GM20000 (cell line): ENCODE results near the gene GPHA2.

ENCODE experiments used
- DNase-seq: peaks from one replicate; pipeline ENCODE4 v3.0.0; 2012; ENCODE audit warnings: low spot score
- TF ChIP-seq, protein P1 (sequence below): IDR thresholded peaks from 2 replicates; pipeline ENCODE4 v1.5.1; 2012; ENCODE audit warnings: mild to moderate bottlenecking, control low read depth; ENCODE audit errors: extremely low read depth, missing control alignments

Gene GPHA2

DNA sequence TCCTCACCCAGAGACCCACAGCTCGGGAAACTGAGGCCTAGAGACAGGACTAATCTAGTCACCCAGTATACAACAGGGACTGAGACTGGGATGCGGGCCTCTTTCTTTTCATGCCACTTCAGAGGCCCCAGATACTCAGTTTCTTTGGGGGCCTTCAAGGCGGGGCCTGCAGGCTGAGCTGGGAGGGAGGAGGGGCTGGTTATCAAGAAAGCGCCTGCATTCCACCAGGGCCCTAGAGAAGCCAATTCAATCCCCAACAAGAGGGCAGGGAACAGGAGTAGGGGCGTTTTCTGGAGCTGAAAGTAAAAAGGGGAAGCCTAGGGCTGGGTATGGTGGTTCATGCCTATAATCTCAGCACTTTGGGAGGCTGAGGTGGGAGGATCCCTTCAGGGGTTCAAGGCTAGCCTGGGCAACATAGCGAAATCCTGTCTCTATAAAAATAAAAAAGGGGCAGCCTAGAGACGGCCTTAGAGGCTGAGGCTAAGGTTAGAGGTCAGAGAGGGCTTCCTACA, 20.3 kb downstream of the GPHA2 start:
- DNase-seq, result no peak

DNA sequence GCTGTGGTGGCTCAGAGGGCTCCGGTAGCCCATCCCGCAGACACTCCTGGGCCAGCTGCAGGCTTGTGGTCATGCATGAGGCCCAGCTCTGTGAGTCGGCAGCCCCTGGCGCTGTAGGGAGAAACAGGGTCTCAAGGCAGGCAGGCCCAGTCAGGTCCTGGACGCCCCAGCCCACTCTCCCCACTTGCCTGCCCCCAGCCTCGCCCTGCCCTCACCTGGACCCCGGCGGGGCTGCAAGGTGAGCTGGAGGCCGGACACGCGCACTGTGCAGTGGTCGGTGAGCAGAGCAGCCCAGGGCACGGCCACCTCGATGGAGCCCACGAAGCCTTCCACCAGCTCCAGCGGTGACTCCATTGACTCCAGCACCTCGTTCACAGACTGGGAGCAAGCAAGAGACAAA, 21.6 kb downstream of the GPHA2 start:
- DNase-seq, result no peak
- TF ChIP-seq, protein P1, sequence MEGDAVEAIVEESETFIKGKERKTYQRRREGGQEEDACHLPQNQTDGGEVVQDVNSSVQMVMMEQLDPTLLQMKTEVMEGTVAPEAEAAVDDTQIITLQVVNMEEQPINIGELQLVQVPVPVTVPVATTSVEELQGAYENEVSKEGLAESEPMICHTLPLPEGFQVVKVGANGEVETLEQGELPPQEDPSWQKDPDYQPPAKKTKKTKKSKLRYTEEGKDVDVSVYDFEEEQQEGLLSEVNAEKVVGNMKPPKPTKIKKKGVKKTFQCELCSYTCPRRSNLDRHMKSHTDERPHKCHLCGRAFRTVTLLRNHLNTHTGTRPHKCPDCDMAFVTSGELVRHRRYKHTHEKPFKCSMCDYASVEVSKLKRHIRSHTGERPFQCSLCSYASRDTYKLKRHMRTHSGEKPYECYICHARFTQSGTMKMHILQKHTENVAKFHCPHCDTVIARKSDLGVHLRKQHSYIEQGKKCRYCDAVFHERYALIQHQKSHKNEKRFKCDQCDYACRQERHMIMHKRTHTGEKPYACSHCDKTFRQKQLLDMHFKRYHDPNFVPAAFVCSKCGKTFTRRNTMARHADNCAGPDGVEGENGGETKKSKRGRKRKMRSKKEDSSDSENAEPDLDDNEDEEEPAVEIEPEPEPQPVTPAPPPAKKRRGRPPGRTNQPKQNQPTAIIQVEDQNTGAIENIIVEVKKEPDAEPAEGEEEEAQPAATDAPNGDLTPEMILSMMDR, result no peak

More for the DNA sequence above, 20.3 kb downstream of the GPHA2 start:
- TF ChIP-seq, protein P1, result no peak

DNA sequence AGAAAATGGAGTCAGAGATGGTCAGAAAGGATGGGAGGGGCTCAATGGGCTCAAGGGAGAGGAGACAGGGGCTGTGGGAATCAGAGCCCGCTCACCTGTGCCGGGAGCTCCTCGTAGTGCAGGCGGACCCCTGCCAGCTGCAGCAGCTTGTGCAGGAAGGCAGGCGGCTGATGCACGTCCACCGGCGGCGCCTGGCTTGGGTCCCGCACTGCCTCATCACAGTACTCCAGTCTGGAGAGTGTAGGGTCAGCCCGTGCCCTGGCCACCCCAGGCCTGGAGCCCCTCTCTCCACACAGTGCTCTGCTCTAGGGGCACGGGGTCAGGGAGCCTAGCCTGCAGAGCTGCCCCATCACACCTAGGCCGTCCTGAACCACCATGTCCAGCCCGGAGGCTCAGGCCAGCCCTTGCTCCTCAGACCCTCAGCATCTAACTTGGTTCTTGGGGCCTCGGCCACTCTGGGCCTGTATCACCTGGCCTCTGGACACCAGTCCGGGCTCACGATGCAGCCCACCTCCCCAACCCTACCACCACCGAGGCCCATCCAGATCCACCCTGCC, 22.4 kb downstream of the GPHA2 start:
- DNase-seq, result no peak
- TF ChIP-seq, protein P1, result no peak

DNA sequence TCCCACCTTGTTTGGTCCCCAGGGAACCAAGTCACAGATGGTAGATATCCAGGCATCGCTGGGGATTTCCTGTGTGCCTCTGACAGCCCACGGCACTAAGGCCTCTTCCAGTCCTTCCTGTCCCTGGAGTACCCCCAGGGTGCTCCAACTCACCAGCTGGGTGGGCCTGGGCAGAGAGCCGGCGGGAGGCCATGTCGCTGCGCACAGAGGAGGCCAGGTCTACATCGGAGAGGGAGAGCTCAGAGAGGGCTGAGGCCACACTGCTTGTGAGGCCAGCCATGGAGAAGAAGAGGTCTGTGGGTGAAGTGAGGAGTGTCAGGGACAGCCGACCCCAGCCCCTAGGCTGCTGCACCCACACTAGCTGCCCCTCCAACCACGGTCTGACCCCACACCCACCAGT, 24.0 kb downstream of the GPHA2 start:
- TF ChIP-seq, protein P1, result no peak
- no peak for DNase-seq

DNA sequence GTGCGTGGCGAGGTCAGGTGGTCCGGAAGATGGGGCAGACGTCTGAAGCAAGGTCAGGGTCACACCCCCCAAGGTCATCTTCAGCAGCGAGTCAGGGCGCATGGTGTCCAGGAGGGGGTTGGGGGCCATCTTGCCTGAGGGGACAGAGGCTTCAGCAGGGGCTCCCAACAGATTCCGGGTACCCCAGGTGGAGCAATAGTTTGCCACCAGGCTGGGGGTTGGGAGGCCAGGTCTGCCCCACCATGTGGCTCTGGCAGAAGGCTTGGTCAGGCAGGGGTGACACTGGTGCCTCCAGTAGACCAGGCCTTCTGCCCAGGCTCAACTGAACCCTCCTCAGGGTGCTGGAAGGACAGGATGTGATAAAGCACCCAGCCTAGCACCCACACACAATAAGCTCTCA, 24.6 kb downstream of the GPHA2 start:
- TF ChIP-seq, protein P1, result no peak
- DNase-seq, result no peak

DNA sequence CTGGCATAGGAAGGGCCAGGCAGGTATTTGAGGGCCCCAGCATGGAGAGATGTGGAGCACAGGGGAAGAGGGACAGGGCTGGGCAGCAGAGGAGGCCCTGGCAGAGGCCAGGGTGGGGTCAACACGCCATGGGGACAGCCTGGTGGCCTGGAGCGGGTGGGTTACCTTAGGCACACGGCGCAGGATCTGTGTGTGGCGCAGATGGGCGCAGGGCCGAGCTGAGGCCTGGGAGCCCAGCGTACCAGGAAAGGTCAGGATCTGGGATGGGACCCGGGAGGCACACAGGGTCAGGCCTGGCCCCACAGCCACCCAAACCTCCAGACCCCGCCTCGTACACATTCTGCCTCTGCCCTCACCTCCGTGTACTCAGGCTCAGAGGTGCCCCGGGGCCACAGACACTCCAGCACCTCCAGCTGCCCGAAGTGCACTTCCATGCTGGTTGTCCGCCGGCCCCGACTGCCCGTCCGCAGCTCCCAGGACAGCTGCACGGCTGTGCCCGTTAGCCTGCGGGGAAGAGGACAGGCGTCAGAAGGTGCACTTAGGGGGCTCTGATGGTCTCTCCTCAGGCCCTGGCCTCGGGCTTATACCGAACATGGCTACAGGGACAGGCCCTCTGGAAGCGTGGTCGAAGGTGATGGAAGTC, 25.1 kb downstream of the GPHA2 start:
- no peak for DNase-seq
- TF ChIP-seq, protein P1, result no peak

DNA sequence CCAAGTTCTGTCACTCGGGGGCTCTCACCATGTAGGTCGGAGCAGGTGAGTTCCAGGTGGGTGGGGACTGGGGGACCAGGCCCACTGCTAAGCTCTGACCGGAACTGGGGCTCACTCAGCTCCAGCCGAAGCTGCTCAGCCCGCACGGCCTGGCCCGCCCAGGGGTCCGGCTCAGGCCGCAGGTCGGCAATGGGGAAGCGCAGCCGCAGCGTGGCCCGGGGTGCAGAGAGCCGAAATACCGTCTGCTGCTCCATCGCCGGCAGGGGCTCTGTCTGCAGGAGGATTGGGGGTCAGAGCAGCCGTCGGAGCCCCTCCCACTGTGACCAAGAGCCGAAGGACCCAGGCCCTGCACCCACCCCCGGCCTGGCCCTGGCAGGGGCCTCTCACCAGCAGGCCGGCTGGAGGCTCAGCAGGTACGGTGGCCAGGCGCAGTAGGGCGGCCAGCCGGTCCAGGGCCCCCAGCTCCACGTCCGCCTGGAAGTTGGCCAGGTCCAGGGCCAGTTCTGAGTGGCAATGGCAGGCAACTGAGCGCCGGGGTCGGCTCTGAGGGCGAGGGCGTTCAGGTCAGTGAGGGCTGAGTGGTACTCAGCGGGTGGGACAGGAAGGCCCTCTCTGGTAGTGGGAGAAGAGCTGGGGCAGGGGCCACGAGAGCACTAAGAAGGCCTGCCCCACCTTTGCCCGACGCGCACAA, 25.9 kb downstream of the GPHA2 start:
- TF ChIP-seq, protein P1, result no peak
- DNase-seq, result no peak
